Panc1 (cell line): ENCODE measurements around the gene DEDD.

Source experiments
- CTCF ChIP-seq: fragments of 450-650 bp; IDR thresholded peaks from 2 replicates; pipeline ENCODE4 v1.5.1; 2017; ENCODE audit warnings: mild to moderate bottlenecking
- SIN3A ChIP-seq: IDR thresholded peaks from 2 replicates; pipeline ENCODE4 v1.6.1; 2012; ENCODE audit warnings: low read depth, mild to moderate bottlenecking, low read length, moderate library complexity, borderline replicate concordance; ENCODE audit not compliant: insufficient read depth

- no peak for TF ChIP-seq CTCF
- no peak for TF ChIP-seq SIN3A
Measured at GRCh38 chr1:161082483-161082882, 50.0 kb downstream of the DEDD start.
